HepG2 (cell line): ENCODE results near the gene GRB10.

ENCODE experiments used
- CHD2 ChIP-seq: IDR thresholded peaks from 2 replicates; pipeline ENCODE4 v1.6.1; 2011; ENCODE audit warnings: low read depth, low read length, improper control_type of control experiment
- CTCF ChIP-seq: sonication (generic); formaldehyde crosslinking; IDR thresholded peaks from 2 replicates; pipeline ENCODE4 v1.5.0; 2020; ENCODE audit warnings: mild to moderate bottlenecking, missing genetic modification reagents, moderate library complexity
- FOXK1 ChIP-seq: sonication (generic); formaldehyde crosslinking; IDR thresholded peaks from 2 replicates; pipeline ENCODE4 v1.4.0; 2020; ENCODE audit warnings: low read depth, missing genetic modification reagents, borderline replicate concordance
- MAZ ChIP-seq, 2 experiments: sonication (generic) in 1 of 2; formaldehyde crosslinking in 1 of 2; IDR thresholded peaks; 2 replicates each; pipeline versions ENCODE4 v1.5.0 to v1.6.1; 2012 to 2020; ENCODE audit warnings: low read depth in 2 of 2, mild to moderate bottlenecking in 2 of 2, borderline replicate concordance in 1 of 2, improper control_type of control experiment in 1 of 2, low read length in 1 of 2, missing genetic modification reagents in 1 of 2, moderate library complexity in 1 of 2
- MEIS1 ChIP-seq: sonication (generic); formaldehyde crosslinking; IDR thresholded peaks from 2 replicates; pipeline ENCODE4 v1.9.0; 2021; ENCODE audit warnings: mild to moderate bottlenecking, missing genetic modification reagents, moderate library complexity, borderline replicate concordance
- REST ChIP-seq, 2 experiments: IDR thresholded peaks; 2 replicates each; pipeline ENCODE4 v1.6.1; 2011 to 2012; ENCODE audit warnings: low read length in 2 of 2, borderline replicate concordance in 1 of 2, low read depth in 1 of 2, mild to moderate bottlenecking in 1 of 2, moderate library complexity in 1 of 2
- ZNF549 ChIP-seq: sonication (generic); formaldehyde crosslinking; IDR thresholded peaks from 2 replicates; pipeline ENCODE4 v1.5.0; 2020; ENCODE audit warnings: missing genetic modification reagents

- TF ChIP-seq ZNF549 (CRISPR knock-in tag) (no peak), FOXK1 (no peak), CHD2 (no peak), MEIS1 (CRISPR knock-in tag) (no peak), CTCF (CRISPR knock-in tag) (no peak), MAZ (IDR thresholded peaks at IDR 0.05; ENCODE audit: borderline replicate concordance, low read depth, low read length) (no peak), MAZ (CRISPR knock-in tag; IDR thresholded peaks at IDR 0.05; ENCODE audit: low read depth) (no peak), REST (IDR thresholded peaks at IDR 0.05; ENCODE audit: borderline replicate concordance in 1 of 2, low read depth in 1 of 2, low read length in 2 of 2) (no peak)
Observed at GRCh38 chr7:50653981-50654425, 128.7 kb downstream of the GRB10 start.
